Progenitor cell of endocrine pancreas (in vitro differentiated cells): ENCODE results near the gene S100A13. TPM values are rescaled to one million over a fixed set of nuclear protein-coding genes. Genes with fewer than 3 reads are reported as not detected.

Experiments used
- DNase-seq: peaks from one replicate; pipeline ENCODE4 v3.0.0; 2021; ENCODE audit warnings: low spot score; ENCODE audit not compliant: unreplicated experiment
- H3K27ac Mint-ChIP-seq: 2 replicates; pipeline ENCODE4 v1.8.0; 2021; ENCODE audit warnings: mild to moderate bottlenecking, moderate library complexity, mixed read lengths
- H3K27me3 Mint-ChIP-seq: 2 replicates; pipeline ENCODE4 v1.8.0; 2021; ENCODE audit warnings: mixed read lengths
- H3K36me3 Mint-ChIP-seq: 2 replicates; pipeline ENCODE4 v1.8.0; 2022; ENCODE audit warnings: mixed read lengths; ENCODE audit not compliant: insufficient read depth
- H3K4me1 Mint-ChIP-seq: 2 replicates; pipeline ENCODE4 v1.8.0; 2021; ENCODE audit warnings: low read depth, mixed read lengths
- H3K4me3 Mint-ChIP-seq: 2 replicates; pipeline ENCODE4 v1.8.0; 2021; ENCODE audit warnings: low read depth, mild to moderate bottlenecking, moderate library complexity, mixed read lengths
- H3K9me3 Mint-ChIP-seq: 2 replicates; pipeline ENCODE4 v1.8.0; 2021; ENCODE audit warnings: low read depth, mixed read lengths
- total RNA-seq: library from RNA; stranded (reverse); gene quantifications from 2 replicates; pipeline ENCODE4 v1.2.1, GENCODE V29; 2021
- TF ChIP-seq, protein P1 (sequence below): fragments of 200-600 bp; sonication (generic); IDR thresholded peaks from one replicate; pipeline ENCODE4 v1.5.0; 2021; ENCODE audit warnings: antibody characterized with exemption, mild to moderate bottlenecking; ENCODE audit not compliant: unreplicated experiment

S100A13 gene
- total RNA-seq, 1 donor from 2014 or later, result 63.6 TPM

DNA sequence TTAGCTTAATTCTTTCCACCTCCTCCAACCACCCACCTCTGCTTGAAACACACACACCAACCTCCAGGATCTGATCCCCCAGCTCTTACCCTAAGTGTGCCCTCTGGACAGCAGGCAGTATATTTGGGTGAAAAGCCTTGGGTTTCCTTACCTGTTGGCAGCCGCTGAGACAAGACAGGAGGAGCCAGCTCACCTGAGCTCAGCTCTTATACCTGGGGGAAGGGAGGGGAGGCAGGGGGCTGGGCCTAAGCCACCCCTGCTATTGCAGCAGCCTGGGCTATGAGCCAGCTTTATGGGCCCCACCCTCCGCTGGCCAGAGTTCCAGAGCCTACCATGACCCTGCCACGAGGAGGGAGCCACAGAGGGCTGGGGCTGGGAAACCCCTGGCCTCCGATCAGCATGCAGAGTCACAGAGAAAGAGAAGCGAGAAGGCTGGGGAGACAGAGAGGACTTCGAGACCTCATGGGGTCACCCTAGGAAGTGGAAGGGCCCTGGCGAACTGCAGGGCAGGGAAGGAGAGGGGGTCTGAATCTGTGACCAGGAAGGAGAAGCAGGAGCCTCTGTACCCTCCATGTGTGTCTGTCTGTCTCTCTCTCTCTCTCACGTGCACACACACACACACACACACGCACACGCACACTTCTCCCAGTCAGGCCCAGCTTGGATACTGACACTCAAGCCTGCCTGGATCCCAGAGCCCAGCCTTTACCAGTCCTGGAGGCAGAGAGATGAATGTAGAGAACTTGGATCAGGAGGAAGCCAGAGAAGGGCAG is 11.0 kb downstream of the S100A13 start, which contains the start of gene S100A14:
S100A14 (minus strand) TSS at position 182 of the 773 bp plus-strand sequence. CDS start 467 bp downstream, outside the sequence.
- Mint-ChIP-seq H3K4me3 (no peak within 1 kb of the TSS), H3K4me1 (peaks cover 19% of the 10 kb centered on the region), H3K9me3 (no peaks in the 10 kb centered on the region), H3K27ac (peak within 1 kb of the TSS; percentile 90), H3K36me3 (peaks cover 8% of the 10 kb centered on the region), H3K27me3 (no peaks in the 10 kb centered on the region)
- TF ChIP-seq, protein P1, sequence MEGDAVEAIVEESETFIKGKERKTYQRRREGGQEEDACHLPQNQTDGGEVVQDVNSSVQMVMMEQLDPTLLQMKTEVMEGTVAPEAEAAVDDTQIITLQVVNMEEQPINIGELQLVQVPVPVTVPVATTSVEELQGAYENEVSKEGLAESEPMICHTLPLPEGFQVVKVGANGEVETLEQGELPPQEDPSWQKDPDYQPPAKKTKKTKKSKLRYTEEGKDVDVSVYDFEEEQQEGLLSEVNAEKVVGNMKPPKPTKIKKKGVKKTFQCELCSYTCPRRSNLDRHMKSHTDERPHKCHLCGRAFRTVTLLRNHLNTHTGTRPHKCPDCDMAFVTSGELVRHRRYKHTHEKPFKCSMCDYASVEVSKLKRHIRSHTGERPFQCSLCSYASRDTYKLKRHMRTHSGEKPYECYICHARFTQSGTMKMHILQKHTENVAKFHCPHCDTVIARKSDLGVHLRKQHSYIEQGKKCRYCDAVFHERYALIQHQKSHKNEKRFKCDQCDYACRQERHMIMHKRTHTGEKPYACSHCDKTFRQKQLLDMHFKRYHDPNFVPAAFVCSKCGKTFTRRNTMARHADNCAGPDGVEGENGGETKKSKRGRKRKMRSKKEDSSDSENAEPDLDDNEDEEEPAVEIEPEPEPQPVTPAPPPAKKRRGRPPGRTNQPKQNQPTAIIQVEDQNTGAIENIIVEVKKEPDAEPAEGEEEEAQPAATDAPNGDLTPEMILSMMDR, result no peak
- DNase-seq, result no peak

DNA sequence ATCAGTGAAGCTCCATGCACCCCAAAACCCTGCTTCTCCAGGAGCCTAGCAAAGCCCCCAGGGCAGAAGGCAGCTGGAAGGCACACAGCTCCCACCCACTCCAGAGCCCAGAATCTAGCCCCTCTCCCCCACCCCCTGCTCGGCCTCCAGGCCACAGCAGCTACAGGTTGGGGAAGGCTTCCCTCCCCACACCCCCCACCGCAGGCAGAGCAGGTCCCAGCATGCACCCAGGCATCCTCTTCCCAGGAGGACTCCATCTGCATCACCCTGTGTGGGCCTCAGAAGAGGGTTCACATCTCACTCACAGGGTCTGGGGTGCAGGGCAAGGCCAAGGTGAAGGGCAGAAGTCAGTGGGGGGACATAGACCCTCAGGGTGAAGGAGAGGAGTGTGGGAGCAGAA is 11.9 kb downstream of the S100A13 start:
- TF ChIP-seq, protein P1, result no peak
- no peak for DNase-seq
- Mint-ChIP-seq H3K27me3 (no peaks in the 10 kb centered on the region), H3K27ac (no peak overlapping the region), H3K36me3 (peaks cover 5% of the 10 kb centered on the region), H3K9me3 (no peaks in the 10 kb centered on the region), H3K4me1 (peaks cover 24% of the 10 kb centered on the region), H3K4me3 (no peak overlapping the region)

DNA sequence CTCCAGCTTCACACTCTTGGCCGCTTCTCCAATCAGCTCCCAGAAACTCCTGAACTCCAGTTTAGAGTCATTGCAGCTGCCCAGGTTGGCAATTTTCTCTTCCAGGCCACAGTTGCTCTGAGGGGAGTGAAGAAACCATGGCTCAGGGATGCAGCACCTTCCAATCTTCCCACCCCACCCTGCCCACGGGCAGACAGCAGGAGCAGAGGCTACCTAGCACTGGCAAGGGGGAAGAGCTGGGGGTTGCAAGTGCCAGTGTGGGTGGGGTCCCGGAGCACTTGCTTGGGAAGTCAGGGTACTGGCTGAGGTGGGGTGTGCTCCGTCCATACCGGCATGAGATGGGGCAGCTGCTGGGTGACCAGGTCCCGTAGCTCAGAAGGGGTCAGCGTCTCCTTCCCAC is 12.4 kb downstream of the S100A13 start:
- TF ChIP-seq, protein P1, result no peak
- Mint-ChIP-seq H3K4me1 (peaks cover 25% of the 10 kb centered on the region), H3K36me3 (peaks cover 5% of the 10 kb centered on the region), H3K9me3 (no peaks in the 10 kb centered on the region), H3K27ac (no peak overlapping the region), H3K27me3 (no peaks in the 10 kb centered on the region), H3K4me3 (no peak overlapping the region)
- no peak for DNase-seq

DNA sequence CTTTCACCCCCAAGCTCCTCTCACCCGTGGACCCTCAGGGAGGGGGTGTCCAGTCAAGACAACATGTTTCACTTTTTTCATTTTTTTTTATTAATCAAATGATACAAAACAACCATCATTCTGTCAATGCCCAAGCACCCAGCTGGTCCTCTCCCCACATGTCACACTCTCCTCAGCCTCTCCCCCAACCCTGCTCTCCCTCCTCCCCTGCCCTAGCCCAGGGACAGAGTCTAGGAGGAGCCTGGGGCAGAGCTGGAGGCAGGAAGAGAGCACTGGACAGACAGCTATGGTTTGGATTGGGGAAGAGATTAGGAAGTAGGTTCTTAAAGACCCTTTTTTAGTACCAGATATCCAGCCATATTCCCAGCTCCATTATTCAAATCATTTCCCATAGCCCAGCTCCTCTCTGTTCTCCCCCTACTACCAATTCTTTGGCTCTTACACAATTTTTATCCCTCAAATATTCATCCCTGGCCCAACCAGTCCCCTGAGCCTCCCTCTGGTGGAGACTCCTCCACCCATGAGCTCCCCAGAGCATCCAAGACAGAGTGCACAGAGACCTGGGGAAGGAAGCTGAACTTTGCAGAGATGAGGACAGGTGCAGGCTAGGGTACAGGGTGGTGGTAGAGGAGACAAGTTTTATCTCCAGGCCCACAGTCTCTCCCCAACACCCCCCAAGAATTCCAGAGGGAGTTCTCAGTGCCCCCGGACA is 13.0 kb downstream of the S100A13 start:
- H3K4me3 Mint-ChIP-seq, result no peak overlapping the region
- no peak for DNase-seq
- peaks cover 2% of the 10 kb centered on the region for H3K36me3 Mint-ChIP-seq
- no peaks in the 10 kb centered on the region for H3K27me3 Mint-ChIP-seq
- H3K27ac Mint-ChIP-seq, result no peak overlapping the region
- TF ChIP-seq, protein P1, result no peak
- no peaks in the 10 kb centered on the region for H3K9me3 Mint-ChIP-seq
- H3K4me1 Mint-ChIP-seq, result peaks cover 29% of the 10 kb centered on the region

DNA sequence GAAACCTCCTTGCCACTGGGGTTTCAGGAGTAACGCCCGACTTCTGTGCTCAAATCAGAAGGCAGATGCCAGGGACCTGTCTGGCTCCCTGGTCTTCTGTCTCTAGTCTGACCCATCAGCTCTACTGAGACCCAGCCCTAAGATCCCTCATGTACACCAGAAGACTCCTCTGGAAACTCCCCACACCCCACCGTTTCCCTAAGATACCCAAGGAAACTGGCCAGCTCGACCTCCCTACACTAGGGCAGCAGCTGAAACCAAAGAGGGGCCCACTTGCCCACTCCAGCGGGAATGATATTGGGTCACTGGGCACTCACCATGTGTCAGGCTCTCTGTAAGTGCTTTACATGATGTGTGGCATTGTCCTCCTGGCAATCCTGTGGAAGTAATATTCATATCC is 13.9 kb downstream of the S100A13 start:
- Mint-ChIP-seq H3K4me3 (peak overlapping the region; percentile 84), H3K27me3 (no peaks in the 10 kb centered on the region), H3K27ac (peak overlapping the region; percentile 45), H3K36me3 (peaks cover 2% of the 10 kb centered on the region), H3K4me1 (peaks cover 38% of the 10 kb centered on the region), H3K9me3 (no peaks in the 10 kb centered on the region)
- DNase-seq, result no peak
- TF ChIP-seq, protein P1, result no peak
